GM21423 (cell line): Measurements from ENCODE around the gene STXBP6.

Experiments
- ATAC-seq: cut with Tn5 transposase; IDR thresholded peaks from one replicate; pipeline ENCODE4 v1.9.1; 2021; ENCODE audit warnings: mild to moderate bottlenecking, moderate library complexity; ENCODE audit not compliant: unreplicated experiment

The STXBP6 gene

GRCh38 chr14:24921903-24922302 is 128.0 kb downstream of the STXBP6 start:
- ATAC-seq, result no peak

GRCh38 chr14:24920265-24921075 is 129.5 kb downstream of the STXBP6 start:
- no peak for ATAC-seq

- ATAC-seq, result no peak
These were observed 131.1 kb downstream of the STXBP6 start for GRCh38 chr14:24918822-24919221.

GRCh38 chr14:24915958-24916595 is 133.9 kb downstream of the STXBP6 start:
- no peak for ATAC-seq

GRCh38 chr14:24915403-24915921 is 134.5 kb downstream of the STXBP6 start:
- ATAC-seq, result no peak

- ATAC-seq, result no peak
These were observed 136.2 kb downstream of the STXBP6 start for GRCh38 chr14:24913746-24914145.

- ATAC-seq, result no peak
These were observed 136.9 kb downstream of the STXBP6 start for GRCh38 chr14:24913021-24913420.

GRCh38 chr14:24911324-24912109 is 138.4 kb downstream of the STXBP6 start:
- ATAC-seq, result no peak

GRCh38 chr14:24910408-24910986 is 139.4 kb downstream of the STXBP6 start:
- no peak for ATAC-seq

GRCh38 chr14:24909523-24910302 is 140.2 kb downstream of the STXBP6 start:
- no peak for ATAC-seq

GRCh38 chr14:24908592-24909236 is 141.2 kb downstream of the STXBP6 start:
- no peak for ATAC-seq

GRCh38 chr14:24904533-24904932 is 145.4 kb downstream of the STXBP6 start:
- no peak for ATAC-seq

- no peak for ATAC-seq
These were observed 146.6 kb downstream of the STXBP6 start for GRCh38 chr14:24903337-24903736.

- no peak for ATAC-seq
These were observed 149.5 kb downstream of the STXBP6 start for GRCh38 chr14:24900269-24901100.

GRCh38 chr14:24897793-24898192 is 152.2 kb downstream of the STXBP6 start:
- no peak for ATAC-seq

- no peak for ATAC-seq
These were observed 154.3 kb downstream of the STXBP6 start for GRCh38 chr14:24895622-24896021.

GRCh38 chr14:24895243-24895583 is 154.7 kb downstream of the STXBP6 start:
- no peak for ATAC-seq

- ATAC-seq, result no peak
These were observed 155.2 kb downstream of the STXBP6 start for GRCh38 chr14:24894583-24895242.
